ENCODE measurements around the gene DCTN3. TPM values are rescaled to one million over a fixed set of nuclear protein-coding genes. Genes with fewer than 3 reads are reported as not detected.
A peak's percentile ranks its signal among the peaks of the same experiment; 100 is the strongest.

DCTN3 gene
- total and polyA plus RNA-seq, 2 experiments from 2014 or later = 79.8 to 172 TPM

- Histone ChIP-seq H3K9me3 (ENCODE audit: low read depth) (no peaks in the 10 kb centered on the region), H3K4me1 (ENCODE audit: low read depth) (peaks cover 34% of the 10 kb centered on the region), H3K27ac (no peak overlapping the region), H3K27me3 (no peaks in the 10 kb centered on the region), H3K36me3 (no peaks in the 10 kb centered on the region), H3K4me3 (peak overlapping the region; percentile 14)
- DNase-seq (ENCODE audit: low read depth in 1 of 2, low spot score in 1 of 2) = no peak
- no peak for TF ChIP-seq CTCF (IDR thresholded peaks at IDR 0.05; ENCODE audit: low read depth, low read length)
Measured at GRCh38 chr9:34577400-34578240, 42.7 kb downstream of the DCTN3 start.

GRCh38 chr9:34576597-34577399, 43.5 kb downstream of the DCTN3 start:
- Histone ChIP-seq H3K4me3 (no peak overlapping the region), H3K36me3 (no peaks in the 10 kb centered on the region), H3K4me1 (ENCODE audit: low read depth) (peaks cover 34% of the 10 kb centered on the region), H3K27ac (peak overlapping the region; percentile 19), H3K9me3 (ENCODE audit: low read depth) (no peaks in the 10 kb centered on the region), H3K27me3 (no peaks in the 10 kb centered on the region)
- peak; percentile 25 to 92 for DNase-seq (ENCODE audit: low read depth in 1 of 2, low spot score in 1 of 2)
- TF ChIP-seq CTCF (IDR thresholded peaks at IDR 0.05; ENCODE audit: low read depth, low read length) = no peak

GRCh38 chr9:34575862-34576596, 44.3 kb downstream of the DCTN3 start:
- no peak for DNase-seq (ENCODE audit: low read depth in 1 of 2, low spot score in 1 of 2)
- no peak overlapping the region for H3K27ac ChIP-seq
- no peaks in the 10 kb centered on the region for H3K36me3 ChIP-seq
- H3K4me1 ChIP-seq (ENCODE audit: low read depth) = peaks cover 34% of the 10 kb centered on the region
- no peak for TF ChIP-seq CTCF (IDR thresholded peaks at IDR 0.05; ENCODE audit: low read depth, low read length)
- no peaks in the 10 kb centered on the region for H3K27me3 ChIP-seq
- H3K4me3 ChIP-seq = no peak overlapping the region
- no peaks in the 10 kb centered on the region for H3K9me3 ChIP-seq (ENCODE audit: low read depth)

GRCh38 chr9:34575241-34575640, 45.1 kb downstream of the DCTN3 start:
- Histone ChIP-seq H3K9me3 (ENCODE audit: low read depth) (no peaks in the 10 kb centered on the region), H3K27me3 (no peaks in the 10 kb centered on the region), H3K4me1 (ENCODE audit: low read depth) (peaks cover 37% of the 10 kb centered on the region), H3K4me3 (no peak overlapping the region), H3K36me3 (no peaks in the 10 kb centered on the region), H3K27ac (no peak overlapping the region)
- no peak for TF ChIP-seq CTCF (IDR thresholded peaks at IDR 0.05; ENCODE audit: low read depth, low read length)
- no peak for DNase-seq (ENCODE audit: low read depth in 1 of 2, low spot score in 1 of 2)

GRCh38 chr9:34574571-34574970, 45.7 kb downstream of the DCTN3 start:
- Histone ChIP-seq H3K27me3 (no peaks in the 10 kb centered on the region), H3K36me3 (no peaks in the 10 kb centered on the region), H3K27ac (no peak overlapping the region), H3K4me3 (no peak overlapping the region), H3K4me1 (ENCODE audit: low read depth) (peaks cover 37% of the 10 kb centered on the region), H3K9me3 (ENCODE audit: low read depth) (no peaks in the 10 kb centered on the region)
- no peak for DNase-seq (ENCODE audit: low read depth in 1 of 2, low spot score in 1 of 2)
- no peak for TF ChIP-seq CTCF (IDR thresholded peaks at IDR 0.05; ENCODE audit: low read depth, low read length)
